HG03558 (cell line): ENCODE measurements around the gene FARP1.

Experiments
- ATAC-seq: cut with Tn5 transposase; IDR thresholded peaks from one replicate; pipeline ENCODE4 v1.9.1; 2021; ENCODE audit warnings: moderate number of reproducible peaks; ENCODE audit not compliant: unreplicated experiment; ENCODE audit errors: extremely low read depth

Gene FARP1

DNA sequence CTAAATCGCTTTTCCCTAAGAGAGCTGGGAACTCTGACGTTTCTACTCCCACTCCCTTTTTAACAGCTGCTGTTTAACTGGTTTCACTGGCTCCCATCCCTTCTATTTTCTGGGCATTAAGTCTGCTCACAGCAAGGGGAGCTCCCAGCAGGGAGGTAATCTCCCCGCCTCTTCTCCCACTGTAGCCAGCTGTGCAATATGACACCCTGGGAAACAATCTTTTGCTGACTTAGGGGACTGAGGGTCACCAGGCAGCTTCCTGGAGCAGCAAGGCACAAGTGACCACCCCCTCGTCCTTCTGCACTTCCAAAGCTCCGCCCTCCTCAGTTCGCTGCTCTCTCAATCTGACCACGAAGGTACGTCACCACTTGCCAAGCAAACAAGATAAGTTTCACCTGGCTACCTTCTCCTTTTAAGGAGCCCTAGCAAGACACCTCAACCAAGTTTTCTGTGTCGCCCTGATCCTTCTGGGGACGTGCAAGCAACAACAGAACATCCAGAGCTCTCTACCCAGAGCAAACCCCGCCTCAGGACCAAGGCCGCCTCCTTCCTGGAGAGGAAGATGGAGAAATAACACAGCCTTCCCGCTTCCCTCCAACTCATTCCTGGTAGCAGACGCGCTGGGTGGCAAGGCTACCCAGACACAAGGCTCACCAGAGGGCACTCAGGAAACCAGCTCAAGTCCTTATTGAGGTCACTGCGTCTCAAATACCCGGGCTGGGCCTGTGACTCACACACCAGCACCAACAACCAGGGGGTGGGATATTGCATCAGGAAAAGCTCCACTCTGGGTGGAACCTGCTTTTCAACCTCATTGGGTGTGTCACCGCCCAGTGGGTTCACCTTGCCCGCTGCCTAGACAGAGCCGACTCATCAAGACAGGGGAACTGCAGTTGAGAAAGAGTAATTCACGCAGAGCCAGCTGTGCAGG, 341.7 kb downstream of the FARP1 start:
- no peak for ATAC-seq

DNA sequence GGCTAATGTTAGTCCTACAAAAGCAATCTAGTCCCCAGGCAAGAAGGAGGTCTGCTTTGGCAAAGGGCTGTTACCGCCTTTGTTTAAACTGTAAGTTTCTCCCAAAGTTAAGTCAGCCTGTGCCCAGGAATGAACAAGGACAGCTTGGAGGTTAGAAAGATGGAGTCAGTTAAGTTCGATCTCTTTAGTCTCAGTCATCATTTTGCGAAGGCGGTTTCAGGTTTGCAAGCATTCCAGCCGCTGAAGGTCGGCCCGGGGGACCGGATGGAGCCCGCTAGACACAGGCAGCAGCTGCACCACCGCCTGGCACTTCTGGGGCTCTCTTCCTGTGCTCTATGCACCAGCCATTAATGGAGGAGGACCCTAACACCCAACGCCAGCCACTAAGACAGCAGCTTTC, 342.7 kb downstream of the FARP1 start:
- no peak for ATAC-seq

DNA sequence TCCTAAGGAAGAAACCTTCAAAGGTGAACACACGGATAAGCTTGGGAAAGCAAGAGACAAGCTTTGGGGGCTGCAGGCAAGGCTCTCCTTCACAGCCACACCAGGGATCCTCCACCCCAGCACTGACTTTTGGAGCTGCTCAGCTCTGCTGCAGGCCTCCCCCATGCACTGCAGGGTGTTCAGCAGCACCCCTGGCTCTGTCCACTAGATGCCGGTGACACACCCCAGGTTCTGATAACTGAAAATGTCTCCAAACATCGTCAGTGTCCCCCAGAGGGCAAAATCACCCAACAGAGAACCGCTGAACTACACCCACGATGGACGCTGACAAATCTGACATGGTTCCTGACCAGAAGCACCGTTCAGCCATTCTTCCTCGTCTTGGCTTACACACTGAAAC, 343.5 kb downstream of the FARP1 start:
- ATAC-seq = no peak

DNA sequence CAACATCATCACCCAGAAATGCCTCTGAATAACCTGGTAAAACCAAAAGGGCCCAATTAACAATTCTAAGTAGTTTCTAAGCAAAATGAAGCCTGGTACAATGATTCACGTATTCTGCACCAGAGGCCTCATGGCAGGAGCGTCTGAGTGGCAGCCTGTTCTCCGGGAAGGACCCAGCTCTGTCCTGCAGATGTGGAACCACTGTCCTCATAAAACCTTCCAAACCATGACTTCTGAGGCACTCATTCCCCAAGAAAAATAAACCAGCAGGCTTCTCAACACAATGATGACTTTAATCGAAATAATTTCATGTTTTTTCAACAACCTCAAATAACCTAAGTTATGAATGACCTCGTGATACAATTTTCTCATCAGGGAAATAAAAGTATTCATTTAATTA, 344.1 kb downstream of the FARP1 start:
- ATAC-seq = no peak

DNA sequence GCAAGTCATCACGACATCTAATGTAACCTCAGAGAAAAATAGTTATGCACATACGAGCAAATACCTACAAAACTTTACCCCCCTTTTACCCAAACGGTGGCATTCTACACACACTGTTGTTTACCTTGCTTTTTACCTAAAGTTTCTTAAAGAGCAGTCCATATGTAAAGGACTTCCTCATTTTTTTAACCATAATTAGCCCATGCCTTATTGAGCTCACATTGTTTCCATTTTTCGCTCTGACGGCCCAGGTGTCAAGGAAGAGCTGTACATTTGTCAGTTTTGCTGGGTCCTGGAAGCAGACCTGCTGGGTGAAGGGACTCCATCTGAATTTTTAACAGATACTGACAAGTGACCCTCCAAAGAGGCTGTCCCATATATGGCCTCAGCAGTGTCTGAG, 344.6 kb downstream of the FARP1 start:
- no peak for ATAC-seq

DNA sequence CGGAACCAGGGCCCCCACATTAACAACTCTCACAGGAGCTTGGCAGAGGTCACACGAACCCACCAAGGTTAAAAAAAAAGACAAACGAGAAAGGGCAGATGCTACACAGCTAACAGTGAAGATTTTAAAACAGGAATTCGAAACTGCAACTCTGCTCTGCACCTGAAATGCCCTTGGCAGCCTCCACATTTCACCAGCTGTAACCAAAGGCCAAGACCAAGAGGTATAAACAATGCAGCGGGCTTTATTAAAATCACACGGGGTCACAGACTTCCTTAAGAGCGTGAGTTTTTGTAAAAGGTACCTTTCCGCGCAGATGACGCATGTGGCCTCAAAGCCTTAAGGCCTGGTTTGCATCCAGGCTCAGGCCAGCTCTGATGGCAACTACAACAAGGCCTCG, 345.8 kb downstream of the FARP1 start:
- ATAC-seq = peak; percentile 35

DNA sequence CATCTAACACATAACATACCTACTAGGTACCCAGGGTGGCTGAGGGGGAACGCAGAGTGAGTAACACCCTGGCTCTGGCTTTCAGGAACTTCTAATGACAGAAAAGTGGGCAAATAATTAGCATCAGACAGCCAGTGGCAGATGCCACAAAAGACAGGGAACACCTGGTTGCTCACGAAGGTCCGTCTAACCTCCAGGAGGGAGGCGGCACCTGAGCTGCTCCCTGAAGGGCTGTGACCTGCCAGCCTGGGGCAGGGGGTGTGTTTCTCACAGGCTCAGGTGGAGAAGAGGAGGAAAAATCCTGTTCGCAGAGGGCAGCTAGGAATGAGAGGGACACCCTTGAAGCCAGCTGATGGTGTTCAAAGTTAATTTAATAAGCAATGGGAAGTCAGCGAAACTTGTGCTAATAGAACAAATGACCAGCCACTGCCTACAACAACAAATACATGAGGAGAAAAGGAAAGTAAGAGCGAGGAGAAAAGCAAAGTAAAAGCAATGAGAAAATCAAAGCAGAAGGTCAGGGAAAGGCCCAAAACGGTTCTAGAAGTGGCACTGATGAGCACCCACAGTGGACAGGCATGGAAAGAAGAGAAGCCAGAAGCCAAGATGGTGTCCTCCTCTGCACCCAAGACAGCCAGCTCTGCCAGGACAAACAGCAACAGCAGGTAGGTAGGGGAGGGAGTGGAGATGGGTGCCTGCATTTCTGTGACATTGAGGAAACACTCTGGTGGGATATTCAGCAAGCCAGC, 346.7 kb downstream of the FARP1 start:
- ATAC-seq = no peak

DNA sequence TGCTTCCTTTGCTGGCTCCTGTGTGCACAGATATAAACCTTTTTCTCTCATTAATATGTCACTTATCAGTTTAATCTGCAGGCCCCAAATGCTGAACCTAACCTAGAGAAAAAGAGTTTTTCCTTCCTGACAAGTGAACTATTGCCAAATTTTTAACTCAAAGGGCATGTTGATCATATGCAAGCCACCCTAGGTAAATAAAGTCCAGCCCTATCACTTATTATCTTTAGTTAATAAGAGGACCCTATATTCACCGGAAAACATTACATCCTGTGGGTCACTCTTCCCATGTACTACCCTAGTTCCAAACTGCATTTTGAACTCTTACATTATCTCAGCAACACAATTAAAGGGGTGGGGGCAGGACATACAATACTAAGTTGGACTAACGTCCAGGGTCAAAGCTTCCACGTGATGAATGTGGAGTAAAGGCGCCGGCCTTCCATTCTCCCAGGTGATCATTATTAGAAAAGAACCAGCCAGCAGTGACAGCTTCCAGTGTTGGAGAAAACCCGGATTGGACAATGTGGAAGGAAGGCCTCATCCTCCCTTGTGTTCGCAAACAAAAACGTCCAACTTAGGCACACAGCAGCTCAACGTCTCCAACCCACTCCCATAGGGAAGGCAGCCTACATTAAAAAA, 347.4 kb downstream of the FARP1 start:
- ATAC-seq = no peak

DNA sequence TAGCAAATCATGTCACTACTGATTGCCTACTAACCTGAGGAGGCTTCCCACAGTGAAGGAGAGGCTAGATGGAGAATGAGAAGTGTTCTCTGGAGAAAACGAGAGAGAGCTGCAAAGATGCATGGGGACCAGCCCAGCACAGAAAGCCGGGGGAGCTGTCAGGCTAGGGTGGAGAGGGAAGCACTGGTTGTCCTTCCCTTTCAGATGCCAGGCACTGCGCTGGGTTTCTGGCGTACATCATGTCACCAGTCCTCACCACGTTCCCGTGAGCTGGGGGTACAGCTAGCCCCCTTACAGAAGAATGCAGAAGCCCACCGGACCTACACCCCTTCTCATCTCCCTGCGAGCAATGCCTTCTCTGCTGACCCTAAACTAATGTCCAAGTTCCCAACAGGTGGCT, 348.0 kb downstream of the FARP1 start:
- no peak for ATAC-seq

DNA sequence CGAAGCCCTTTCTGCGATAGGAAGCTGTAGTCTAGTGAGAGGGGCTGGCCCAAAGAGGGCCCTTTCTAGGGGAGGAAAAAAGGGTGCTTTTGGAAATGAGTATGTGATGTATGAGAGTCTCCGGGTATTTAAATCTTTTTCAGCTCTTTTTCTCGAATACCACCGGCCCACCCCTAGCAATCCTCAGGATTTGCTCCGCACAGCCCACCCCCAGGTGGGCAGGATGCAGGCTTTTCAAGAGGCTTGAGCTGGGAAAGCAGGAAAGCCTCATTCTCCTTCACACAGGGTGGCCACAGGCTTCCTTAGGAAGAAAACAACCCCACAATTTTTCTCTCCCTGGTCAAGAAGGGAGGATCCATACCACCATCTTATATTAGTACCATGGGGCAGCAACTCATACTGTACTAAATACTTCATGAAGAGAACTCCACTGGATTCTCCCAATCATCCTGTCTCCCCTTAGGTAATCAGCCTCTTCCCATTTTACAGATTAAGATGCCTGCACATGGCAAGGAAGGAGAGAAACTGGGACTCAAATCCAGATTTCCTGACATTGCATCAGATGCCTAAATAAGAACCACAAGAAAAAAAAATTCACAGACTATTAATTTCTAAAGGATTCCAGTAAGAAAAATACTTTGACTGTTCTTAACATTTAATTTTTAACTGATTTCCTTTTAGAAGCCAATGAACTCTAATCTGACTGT, 349.6 kb downstream of the FARP1 start:
- no peak for ATAC-seq

DNA sequence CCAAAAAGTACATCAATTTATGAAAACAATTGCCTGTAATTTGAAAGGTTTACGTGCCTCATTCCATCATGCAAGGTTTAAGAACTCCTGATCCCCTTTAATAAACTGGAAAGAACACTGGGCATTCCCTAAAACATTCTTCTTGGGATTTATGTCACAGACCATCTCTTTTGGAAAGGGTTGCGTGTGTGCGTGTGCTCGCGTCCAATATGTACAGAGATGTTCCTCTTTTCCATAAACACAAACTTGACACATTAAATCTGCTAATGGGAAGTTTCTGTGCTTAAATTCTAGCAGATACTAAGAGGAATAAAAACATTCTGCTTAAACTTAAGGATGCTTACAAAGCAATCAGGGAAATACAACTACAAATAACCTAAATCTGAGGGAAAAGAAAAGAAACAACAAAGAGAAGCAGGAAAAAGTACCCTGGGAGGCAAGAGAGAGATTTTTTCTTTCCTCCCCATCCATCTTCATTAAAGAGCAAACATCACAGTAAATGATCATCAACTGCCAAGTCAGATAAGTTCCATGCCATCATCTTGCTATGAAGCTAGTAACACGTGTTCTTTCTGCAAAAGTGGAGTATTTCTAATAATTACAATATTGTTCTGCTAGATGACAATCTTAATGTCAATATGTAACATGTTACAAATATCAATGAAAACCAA, 350.3 kb downstream of the FARP1 start:
- no peak for ATAC-seq

DNA sequence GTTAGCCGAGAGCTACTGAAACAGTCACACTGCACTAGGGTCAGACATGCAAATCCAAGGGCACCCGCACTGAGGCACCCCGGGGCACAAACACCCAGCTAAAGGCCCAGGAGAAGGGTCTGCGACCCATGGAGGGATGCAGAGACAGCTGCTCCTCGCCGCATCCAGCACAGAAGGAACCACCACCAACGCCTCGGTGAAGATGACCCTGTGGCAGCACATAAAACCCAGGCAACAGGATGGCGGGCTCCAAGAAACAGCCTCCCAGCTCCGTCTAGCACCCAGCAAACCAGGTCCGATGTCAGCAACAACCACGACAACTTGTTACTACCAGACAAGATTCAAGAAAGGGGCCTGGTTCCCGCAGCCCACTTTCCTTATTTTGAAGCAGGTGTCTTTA, 351.9 kb downstream of the FARP1 start:
- no peak for ATAC-seq

DNA sequence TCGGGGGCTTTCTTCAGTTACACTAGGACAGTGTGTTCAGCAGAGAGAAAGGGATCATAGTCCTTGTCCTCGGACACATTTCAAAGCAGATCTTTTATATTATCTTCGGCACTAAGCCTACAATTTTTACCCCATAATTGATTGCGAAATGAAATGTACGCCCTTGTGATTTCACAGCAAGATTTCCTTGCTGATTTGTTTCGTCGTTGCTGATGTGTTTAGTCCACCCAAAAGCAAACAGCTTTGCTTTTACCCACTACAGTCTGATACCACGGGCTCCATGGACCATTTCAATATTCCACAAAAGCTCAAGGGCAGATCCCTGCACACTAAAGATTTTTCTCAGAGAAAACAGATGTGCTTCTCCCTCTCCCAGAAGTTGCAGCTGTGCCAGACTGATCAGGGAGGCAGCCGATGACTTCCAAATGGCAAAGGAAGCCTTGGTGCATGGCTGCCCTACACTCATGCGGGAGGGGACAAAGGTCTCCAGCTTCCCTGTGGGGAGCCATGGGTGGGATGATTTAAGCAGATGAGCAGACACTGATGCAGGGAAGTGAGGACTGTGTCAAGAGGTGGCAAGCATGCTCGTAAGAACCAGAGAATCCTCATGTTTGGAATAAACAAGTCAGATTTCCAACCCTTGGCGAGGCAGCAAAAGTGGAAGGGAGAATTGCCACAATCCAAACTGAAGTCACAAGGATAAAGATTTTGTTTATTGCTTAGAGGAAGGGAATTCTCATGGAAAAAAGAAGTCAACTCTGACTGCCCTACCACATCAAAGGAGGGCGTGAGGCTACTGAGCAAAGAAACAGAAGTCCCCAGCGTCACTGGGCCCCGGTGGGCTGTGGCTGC, 353.0 kb downstream of the FARP1 start:
- no peak for ATAC-seq

DNA sequence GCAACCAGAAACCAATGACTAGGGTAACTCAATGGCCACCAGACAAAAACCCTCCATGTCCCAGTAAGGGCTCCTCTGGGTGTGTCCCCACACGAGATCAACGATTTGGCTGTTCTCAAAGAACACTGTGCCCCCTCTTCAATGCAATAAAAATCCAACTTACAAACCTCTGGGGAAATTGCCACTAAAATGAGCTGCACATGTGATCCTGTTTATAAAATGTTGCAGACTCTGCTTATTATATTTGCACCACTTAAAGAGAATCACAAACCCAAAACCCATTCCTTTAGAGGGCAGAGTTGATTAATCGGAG, 353.5 kb downstream of the FARP1 start:
- no peak for ATAC-seq

DNA sequence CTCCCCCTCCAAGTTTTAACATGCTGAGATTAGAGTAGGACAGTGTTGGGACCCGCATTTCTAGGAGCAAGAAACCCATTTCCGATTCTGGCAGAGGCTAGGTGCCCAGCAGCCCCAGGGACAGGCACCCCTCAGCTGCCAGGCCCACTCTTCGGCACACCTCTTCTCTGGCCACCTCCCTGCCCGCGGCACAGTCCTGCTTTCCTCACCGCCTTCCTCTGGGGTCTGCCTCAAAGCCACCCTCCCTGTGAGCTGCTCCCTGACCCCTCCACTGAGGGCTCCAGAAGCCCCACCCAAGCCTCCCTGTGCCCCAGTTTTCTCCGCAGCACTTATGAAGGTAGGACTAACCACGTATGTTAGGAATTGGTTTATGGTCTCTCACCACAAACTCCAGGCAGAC, 354.1 kb downstream of the FARP1 start:
- ATAC-seq = no peak

DNA sequence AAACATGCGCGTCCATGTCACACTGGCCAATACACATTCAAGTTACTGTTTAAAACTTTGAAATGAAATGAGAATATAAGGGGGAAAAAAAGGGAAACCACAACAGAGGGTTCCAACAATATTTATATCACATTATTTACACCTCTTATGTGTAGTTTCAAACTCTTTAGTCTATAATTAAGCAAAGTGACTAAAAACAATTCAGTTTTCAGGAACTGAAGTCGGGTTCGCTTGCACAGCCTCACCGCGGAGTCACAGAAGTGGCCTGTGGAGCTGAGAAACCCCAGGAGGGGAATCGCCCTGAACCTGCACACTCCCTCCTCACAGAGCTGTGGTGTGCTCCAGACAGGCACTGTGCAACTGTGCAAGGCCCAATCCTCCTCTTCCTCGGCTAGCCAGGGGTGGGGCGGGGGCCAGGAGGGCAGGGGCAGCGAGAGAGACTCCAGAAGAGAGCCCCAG, 358.1 kb downstream of the FARP1 start:
- peak; percentile 43 for ATAC-seq

DNA sequence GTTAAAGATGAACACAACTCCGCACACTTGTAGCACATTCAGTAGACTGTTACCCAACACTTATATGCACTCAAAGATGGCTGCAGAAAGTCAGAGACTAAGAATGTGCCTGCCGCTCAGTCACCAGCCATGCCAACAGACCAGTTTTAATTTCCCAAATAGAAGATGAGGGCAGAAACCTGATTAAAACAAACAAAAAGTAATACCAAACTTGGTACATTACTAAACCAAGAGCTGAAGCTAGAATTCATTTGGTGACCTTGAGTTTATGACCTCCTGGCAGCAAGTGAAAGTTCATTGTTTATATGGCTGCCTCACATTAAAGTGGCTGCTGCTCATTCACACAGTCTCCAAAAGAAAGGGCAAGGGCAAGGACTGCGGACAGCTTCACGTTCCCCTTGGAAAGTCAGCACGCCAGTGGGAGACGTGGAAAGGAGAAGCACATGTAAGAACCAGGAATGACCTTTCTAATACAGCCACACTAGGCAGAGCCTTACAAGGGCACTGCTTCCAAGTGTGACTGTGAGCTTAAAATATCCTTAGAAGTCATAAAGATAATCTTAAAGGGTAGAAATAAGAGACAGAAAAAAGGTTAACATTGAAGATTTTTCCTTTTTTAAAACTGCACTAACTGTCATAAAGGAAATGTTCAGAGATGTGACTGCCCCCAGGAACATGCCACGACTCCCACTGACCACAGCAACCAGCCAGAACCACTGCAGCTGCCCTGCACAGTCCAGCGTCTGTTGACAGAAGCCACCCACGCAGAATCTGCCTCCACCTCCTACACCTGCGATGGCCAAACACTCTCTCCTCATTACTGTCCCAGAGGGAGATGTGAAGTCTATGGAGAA, 360.5 kb downstream of the FARP1 start:
- no peak for ATAC-seq

DNA sequence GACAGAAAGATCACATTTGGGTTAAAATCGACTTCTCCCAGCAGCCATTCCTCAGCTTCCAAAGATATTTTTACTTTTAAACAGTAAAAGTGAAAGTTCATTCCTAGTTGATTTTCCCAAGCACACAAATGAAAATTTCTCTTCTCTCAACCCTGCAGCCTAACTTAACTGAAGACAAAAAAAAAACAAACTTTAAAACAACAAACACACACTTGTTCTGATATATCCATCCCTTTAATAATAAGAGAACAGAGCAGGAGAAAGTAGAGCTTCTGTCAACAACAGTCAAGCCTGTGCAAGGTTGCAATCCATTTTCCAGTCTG, 361.1 kb downstream of the FARP1 start:
- no peak for ATAC-seq
